ENCODE measurements around the gene TK2. TPM values are rescaled to one million over a fixed set of nuclear protein-coding genes. Genes with fewer than 3 reads are reported as not detected.

Gene TK2
- total RNA-seq, 1 donor from 2014 or later: 25.2 TPM

GRCh38 chr16:66484453-66485213, 65.3 kb downstream of the TK2 start:
- no peaks in the 10 kb centered on the region for H3K27me3 ChIP-seq (ENCODE audit: control insufficient read depth, insufficient read depth, low read length)
- H3K4me3 ChIP-seq (ENCODE audit: low read depth, low read length): no peak overlapping the region
- DNase-seq (ENCODE audit: low read depth): no peak
- H3K36me3 ChIP-seq (ENCODE audit: control insufficient read depth, insufficient read depth, low read length): no peaks in the 10 kb centered on the region
- TF ChIP-seq CTCF (IDR thresholded peaks at IDR 0.05; ENCODE audit: insufficient read depth, low read length, poor library complexity, severe bottlenecking): no peak

GRCh38 chr16:66483689-66484452, 66.1 kb downstream of the TK2 start:
- no peaks in the 10 kb centered on the region for H3K27me3 ChIP-seq (ENCODE audit: control insufficient read depth, insufficient read depth, low read length)
- peak; percentile 98 for TF ChIP-seq CTCF (IDR thresholded peaks at IDR 0.05; ENCODE audit: insufficient read depth, low read length, poor library complexity, severe bottlenecking)
- H3K36me3 ChIP-seq (ENCODE audit: control insufficient read depth, insufficient read depth, low read length): no peaks in the 10 kb centered on the region
- no peak for DNase-seq (ENCODE audit: low read depth)
- no peak overlapping the region for H3K4me3 ChIP-seq (ENCODE audit: low read depth, low read length)

GRCh38 chr16:66481943-66482390, 68.0 kb downstream of the TK2 start:
- no peak for TF ChIP-seq CTCF (IDR thresholded peaks at IDR 0.05; ENCODE audit: insufficient read depth, low read length, poor library complexity, severe bottlenecking)
- H3K36me3 ChIP-seq (ENCODE audit: control insufficient read depth, insufficient read depth, low read length): no peaks in the 10 kb centered on the region
- H3K27me3 ChIP-seq (ENCODE audit: control insufficient read depth, insufficient read depth, low read length): no peaks in the 10 kb centered on the region
- H3K4me3 ChIP-seq (ENCODE audit: low read depth, low read length): no peak overlapping the region
- DNase-seq (ENCODE audit: low read depth): no peak

- Histone ChIP-seq H3K36me3 (ENCODE audit: control insufficient read depth, insufficient read depth, low read length) (no peaks in the 10 kb centered on the region), H3K27me3 (ENCODE audit: control insufficient read depth, insufficient read depth, low read length) (no peaks in the 10 kb centered on the region), H3K4me3 (ENCODE audit: low read depth, low read length) (no peak overlapping the region)
- DNase-seq (ENCODE audit: low read depth): no peak
- no peak for TF ChIP-seq CTCF (IDR thresholded peaks at IDR 0.05; ENCODE audit: insufficient read depth, low read length, poor library complexity, severe bottlenecking)
Observed at GRCh38 chr16:66481081-66481942, 68.6 kb downstream of the TK2 start.

GRCh38 chr16:66480265-66481080, 69.4 kb downstream of the TK2 start:
- no peak for DNase-seq (ENCODE audit: low read depth)
- Histone ChIP-seq H3K36me3 (ENCODE audit: control insufficient read depth, insufficient read depth, low read length) (no peaks in the 10 kb centered on the region), H3K4me3 (ENCODE audit: low read depth, low read length) (no peak overlapping the region), H3K27me3 (ENCODE audit: control insufficient read depth, insufficient read depth, low read length) (no peaks in the 10 kb centered on the region)
- no peak for TF ChIP-seq CTCF (IDR thresholded peaks at IDR 0.05; ENCODE audit: insufficient read depth, low read length, poor library complexity, severe bottlenecking)

Measured in kidney epithelial cell (primary cell).